Rectal smooth muscle tissue (tissue), 1 donor: ENCODE results near the gene CYB5A.

Experiments used
- H3K27ac ChIP-seq: one replicate; pipeline ENCODE4 v1.7.0; 2013; ENCODE audit warnings: low read depth, low read length, inconsistent platforms
- H3K27me3 ChIP-seq: one replicate; pipeline ENCODE4 v1.7.0; 2013; ENCODE audit warnings: low read length; ENCODE audit not compliant: control insufficient read depth, insufficient read depth
- H3K36me3 ChIP-seq: one replicate; pipeline ENCODE4 v1.7.0; 2013; ENCODE audit warnings: low read length; ENCODE audit not compliant: control insufficient read depth, insufficient read depth
- H3K4me1 ChIP-seq: one replicate; pipeline ENCODE4 v1.7.0; 2013; ENCODE audit warnings: low read length; ENCODE audit not compliant: control insufficient read depth, insufficient read depth
- H3K4me3 ChIP-seq: one replicate; pipeline ENCODE4 v1.7.0; 2013; ENCODE audit warnings: low read length
- H3K9ac ChIP-seq: one replicate; pipeline ENCODE4 v1.7.0; 2013; ENCODE audit warnings: low read length

CYB5A gene

DNA sequence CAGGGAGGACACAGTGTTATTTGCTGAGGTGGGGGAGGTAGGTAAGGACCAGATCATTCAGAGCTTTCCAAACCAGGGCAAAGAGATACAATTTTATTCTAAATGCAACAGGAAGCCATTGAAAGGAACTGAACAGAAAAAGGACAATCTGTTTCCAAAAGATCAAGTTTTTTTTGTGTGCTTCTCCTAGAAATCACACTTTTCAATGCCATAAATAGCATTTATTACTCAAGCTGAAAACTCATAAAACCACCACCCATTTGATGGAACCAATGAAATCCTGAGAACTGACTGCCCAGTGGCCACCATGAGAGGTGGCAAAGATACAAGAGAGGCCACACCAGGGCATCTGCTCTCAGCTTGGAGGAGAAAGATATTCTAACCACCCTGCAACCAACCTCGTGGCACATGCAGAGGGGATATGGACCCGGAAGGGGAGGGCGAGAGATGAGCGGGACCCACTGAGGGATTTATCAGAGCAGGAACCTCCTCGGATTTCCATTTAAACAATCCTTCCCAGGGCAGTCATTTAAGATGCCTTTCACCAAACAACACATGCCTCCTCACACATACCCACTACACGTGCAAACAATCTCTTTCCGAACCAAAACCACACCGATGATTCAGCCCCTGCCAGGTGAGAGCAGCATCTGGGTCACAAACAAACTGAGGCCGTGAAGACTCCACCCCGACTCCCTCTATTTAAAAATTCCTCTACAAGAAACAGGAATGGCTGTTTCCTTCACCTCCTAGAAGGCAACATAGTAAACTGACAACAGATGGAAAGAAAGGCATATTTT lies 8.8 kb downstream of the CYB5A start:
- H3K27me3 ChIP-seq: no peaks in the 10 kb centered on the region
- H3K27ac ChIP-seq: peak overlapping the region; percentile 85
- H3K4me3 ChIP-seq: no peak overlapping the region
- H3K4me1 ChIP-seq: peaks cover 37% of the 10 kb centered on the region
- no peak overlapping the region for H3K9ac ChIP-seq
- H3K36me3 ChIP-seq: no peaks in the 10 kb centered on the region

DNA sequence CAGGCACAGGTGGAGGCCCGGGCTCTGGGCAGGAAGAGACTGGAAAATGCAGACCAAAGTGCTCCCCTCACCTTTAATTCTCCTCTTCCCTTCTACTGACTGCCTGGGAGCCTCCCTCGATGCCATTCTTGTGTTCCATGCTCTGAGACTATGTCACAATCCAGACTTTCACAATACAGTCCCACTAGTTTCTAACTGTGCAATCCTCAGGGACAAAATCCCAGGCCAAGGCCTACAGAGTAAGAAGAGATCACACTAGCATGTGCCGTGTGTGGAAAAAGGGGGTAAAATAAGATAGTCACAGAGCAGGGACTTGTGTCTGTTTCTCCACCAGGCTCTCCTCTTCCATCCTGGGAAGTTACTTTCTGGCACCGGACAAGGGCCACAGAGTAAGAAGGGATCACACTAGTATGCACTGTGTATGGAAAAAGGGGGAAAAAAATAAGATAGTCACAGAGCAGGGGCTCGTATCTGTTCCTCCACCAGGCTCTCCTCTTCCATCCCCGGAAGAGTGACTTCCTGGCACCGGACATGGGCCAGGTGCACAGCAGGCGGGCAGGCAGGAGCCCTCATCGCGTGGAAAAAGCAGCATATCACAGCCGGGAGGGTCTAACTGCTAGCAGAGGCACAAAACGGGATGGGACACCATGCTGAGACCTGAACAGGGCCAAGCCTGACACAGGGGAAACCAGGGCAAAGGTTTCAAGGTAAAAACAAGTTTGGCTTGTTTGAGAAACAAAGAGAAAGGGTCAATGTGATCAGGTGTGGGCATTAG lies 9.6 kb downstream of the CYB5A start:
- no peaks in the 10 kb centered on the region for H3K36me3 ChIP-seq
- H3K27ac ChIP-seq: peak overlapping the region; percentile 15
- no peak overlapping the region for H3K4me3 ChIP-seq
- no peak overlapping the region for H3K9ac ChIP-seq
- H3K4me1 ChIP-seq: peaks cover 37% of the 10 kb centered on the region
- no peaks in the 10 kb centered on the region for H3K27me3 ChIP-seq

DNA sequence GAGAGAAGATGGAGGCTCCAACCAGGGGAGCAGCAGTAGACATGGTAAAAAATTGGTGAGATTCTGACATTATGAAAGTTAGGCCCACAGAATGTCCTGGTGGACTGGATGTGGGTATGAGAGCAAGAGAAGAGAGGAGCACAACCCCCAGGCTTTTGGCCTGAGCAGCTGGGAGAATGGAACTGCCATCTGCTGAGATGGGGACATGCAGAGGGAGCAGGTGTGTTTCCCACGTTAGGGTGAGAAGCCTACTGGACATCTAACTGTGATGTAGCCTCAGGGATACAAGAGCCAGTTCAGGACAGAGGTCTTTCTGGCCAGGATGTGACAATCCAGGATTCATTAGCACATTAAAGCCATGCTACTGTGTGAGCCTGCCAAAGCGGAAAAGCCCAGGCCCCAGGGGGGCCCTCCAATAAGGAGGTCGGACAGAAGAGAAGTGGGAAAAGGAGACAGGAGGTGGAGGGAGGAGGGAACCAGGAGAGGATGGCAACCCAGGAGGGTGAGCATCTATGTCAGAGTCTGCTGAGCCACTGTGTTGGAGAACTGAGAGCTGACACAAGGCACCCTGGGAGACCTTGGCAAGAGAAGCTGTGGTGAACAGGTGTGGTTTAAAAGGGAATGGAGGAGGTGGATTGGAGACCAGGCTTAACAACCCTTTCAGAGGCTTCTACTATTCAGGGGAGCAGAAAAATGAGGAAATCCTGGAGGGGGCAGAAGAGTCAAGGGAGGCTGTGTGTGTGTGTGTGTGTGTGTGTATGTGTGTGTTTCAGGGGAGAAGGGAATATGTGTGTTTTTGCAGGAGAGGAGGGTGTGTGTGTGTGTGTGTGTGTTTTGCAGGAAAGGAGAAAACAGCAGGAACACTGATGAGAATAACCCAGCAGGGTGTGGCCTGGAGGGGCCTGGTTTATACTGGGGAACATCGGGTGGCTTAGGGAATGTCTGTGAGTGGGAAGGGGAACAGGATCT lies 10.5 kb downstream of the CYB5A start:
- H3K27ac ChIP-seq: peak overlapping the region; percentile 15
- peaks cover 37% of the 10 kb centered on the region for H3K4me1 ChIP-seq
- H3K27me3 ChIP-seq: no peaks in the 10 kb centered on the region
- H3K9ac ChIP-seq: no peak overlapping the region
- H3K4me3 ChIP-seq: no peak overlapping the region
- H3K36me3 ChIP-seq: no peaks in the 10 kb centered on the region

DNA sequence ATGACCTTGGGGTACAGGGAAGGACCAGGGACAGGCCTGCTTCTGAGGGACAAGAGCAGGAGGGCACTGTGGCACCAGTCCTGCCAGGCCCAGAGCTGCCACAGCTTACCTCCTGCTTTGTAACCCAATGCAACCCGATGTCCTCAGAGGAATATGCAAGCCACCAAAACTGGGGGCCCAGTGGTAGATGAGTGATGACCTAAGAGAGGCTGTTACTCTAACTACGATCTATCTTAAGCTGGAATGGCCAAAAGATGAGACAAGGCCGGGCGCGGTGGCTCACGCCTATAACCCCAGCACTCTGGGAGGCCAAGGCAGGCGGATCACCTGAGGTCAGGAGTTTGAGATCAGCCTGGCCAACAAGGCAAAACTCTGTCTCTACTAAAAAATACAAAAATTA lies 12.8 kb downstream of the CYB5A start:
- H3K4me3 ChIP-seq: no peak overlapping the region
- no peak overlapping the region for H3K9ac ChIP-seq
- no peaks in the 10 kb centered on the region for H3K27me3 ChIP-seq
- H3K4me1 ChIP-seq: peaks cover 28% of the 10 kb centered on the region
- H3K27ac ChIP-seq: no peak overlapping the region
- H3K36me3 ChIP-seq: no peaks in the 10 kb centered on the region

DNA sequence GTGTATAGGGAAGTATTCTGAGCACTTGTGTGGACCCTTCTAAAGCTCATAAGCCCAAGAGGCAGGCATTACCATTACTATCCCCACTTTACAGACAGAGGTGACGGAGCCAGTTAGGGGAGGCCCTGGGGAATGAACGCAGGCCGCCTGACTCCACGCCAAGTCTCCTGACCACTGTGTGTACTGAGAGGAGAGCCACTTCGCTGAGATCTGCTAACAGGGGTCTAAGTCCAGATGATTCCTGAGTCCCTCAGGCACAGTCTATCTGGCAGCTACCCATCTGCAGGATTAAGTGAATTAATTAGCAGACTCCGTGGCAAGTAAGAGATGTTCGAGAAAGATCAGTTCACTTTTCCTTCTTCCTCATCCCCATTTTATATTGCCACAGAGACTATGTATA lies 13.7 kb downstream of the CYB5A start:
- no peak overlapping the region for H3K9ac ChIP-seq
- H3K27ac ChIP-seq: no peak overlapping the region
- H3K4me3 ChIP-seq: no peak overlapping the region
- H3K4me1 ChIP-seq: peaks cover 22% of the 10 kb centered on the region
- H3K36me3 ChIP-seq: no peaks in the 10 kb centered on the region
- H3K27me3 ChIP-seq: no peaks in the 10 kb centered on the region

DNA sequence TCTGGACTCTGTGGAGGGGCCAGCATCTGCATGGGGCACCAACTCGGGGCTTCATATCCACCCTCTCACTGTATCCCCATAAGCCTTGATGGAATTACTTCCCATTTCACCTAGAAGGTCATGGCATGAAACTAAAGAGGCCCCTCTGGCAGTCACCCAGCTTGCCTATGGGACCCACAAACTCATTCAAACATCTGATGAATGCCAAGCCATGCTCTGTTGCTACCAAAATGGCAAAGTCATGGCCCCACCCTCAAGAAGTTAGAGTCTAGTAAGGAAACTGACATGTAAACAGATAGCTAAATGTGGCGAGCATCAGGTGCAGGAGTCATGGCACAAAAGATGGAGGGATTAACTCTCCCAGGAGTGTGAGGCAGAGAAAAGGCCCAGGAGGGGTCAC lies 14.5 kb downstream of the CYB5A start:
- Histone ChIP-seq H3K27ac (no peak overlapping the region), H3K36me3 (no peaks in the 10 kb centered on the region), H3K27me3 (no peaks in the 10 kb centered on the region), H3K4me1 (peaks cover 15% of the 10 kb centered on the region), H3K9ac (no peak overlapping the region), H3K4me3 (no peak overlapping the region)

DNA sequence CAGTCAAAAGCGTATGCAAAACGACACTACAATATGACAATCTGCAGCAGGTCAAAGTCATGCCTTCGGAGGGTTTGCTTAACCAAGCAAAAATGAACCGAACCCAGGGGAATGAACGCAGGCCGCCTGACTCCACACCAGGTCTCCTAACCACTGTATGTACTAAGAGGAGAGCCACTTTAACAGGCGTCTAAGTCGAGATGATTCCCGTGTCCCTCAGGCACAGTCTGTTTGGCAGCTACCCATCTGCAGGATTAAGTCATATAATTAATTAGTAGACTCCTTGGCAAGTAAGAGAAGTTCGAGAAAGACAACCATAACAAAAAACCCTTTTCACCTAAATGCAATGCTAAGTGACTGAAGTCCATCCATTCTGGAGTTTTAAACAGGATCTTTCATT lies 15.2 kb downstream of the CYB5A start:
- Histone ChIP-seq H3K4me3 (no peak overlapping the region), H3K27ac (no peak overlapping the region), H3K4me1 (peaks cover 9% of the 10 kb centered on the region)

DNA sequence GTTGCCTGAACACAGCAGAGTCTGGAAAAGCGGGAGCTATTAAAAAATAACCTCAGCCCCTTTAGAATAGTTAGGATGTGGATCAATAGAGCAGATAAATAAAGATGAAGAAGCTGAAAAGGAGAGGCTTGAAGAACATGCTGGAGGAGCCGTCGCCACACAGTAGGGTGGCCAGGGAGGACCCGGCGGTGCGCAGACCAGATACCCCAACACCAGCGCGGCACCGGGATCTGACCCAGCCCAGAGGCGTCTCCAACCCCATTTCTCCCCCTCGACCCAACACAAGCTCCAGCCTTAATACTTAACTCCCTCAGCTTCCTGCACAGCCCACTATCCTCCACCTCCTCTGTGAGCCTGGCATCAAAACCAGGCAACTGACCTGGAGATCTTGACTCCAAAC lies 16.0 kb downstream of the CYB5A start:
- peaks cover 3% of the 10 kb centered on the region for H3K4me1 ChIP-seq
- H3K9ac ChIP-seq: no peak overlapping the region
- no peaks in the 10 kb centered on the region for H3K27me3 ChIP-seq
- no peaks in the 10 kb centered on the region for H3K36me3 ChIP-seq
- H3K27ac ChIP-seq: no peak overlapping the region
- H3K4me3 ChIP-seq: no peak overlapping the region

More for the DNA sequence above, 15.2 kb downstream of the CYB5A start:
- Histone ChIP-seq H3K36me3 (no peaks in the 10 kb centered on the region), H3K9ac (no peak overlapping the region), H3K27me3 (no peaks in the 10 kb centered on the region)

DNA sequence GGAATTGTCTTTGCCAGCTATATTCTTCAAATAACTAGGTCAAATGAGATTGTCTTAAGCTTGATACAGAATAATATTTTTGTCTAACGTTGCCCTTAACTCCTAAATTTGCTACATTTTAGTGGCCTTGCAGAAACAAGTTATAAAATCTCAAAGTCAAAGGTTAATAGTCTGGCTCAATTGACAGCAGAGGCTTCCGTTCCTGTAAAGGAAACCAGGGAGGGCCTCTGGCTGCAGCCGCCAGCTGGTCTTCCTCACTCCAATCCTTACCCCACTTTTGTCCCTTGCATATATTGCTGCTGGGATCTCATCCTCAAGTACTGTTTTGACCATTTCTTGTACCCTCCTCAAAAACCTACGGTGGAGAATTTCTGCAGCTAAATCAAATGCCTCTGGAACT lies 17.1 kb downstream of the CYB5A start:
- H3K9ac ChIP-seq: no peak overlapping the region
- no peak overlapping the region for H3K4me3 ChIP-seq
- H3K27ac ChIP-seq: no peak overlapping the region
- H3K27me3 ChIP-seq: no peaks in the 10 kb centered on the region
- peaks cover 3% of the 10 kb centered on the region for H3K4me1 ChIP-seq
- H3K36me3 ChIP-seq: no peaks in the 10 kb centered on the region

DNA sequence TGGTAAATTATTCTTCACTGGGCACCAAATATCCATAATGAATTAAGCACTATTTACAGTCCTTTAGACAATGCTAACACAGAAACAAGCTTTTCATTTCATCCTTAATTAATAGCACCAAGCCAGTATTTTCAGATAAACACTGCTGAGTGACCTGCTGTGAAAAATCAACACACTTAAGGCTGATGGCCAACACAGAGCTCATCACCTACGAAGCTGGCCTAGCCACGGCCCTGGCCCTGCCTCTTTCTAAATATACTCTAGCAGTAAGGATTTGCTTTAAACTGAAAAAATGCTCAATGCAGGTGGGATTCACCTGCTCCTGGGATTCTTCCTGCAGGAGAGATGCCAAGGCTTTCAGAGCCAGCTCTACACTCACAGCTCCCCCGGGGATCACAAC lies 18.4 kb downstream of the CYB5A start:
- Histone ChIP-seq H3K27ac (no peak overlapping the region), H3K36me3 (no peaks in the 10 kb centered on the region), H3K27me3 (no peaks in the 10 kb centered on the region), H3K4me3 (no peak overlapping the region), H3K4me1 (peaks cover 3% of the 10 kb centered on the region), H3K9ac (no peak overlapping the region)

DNA sequence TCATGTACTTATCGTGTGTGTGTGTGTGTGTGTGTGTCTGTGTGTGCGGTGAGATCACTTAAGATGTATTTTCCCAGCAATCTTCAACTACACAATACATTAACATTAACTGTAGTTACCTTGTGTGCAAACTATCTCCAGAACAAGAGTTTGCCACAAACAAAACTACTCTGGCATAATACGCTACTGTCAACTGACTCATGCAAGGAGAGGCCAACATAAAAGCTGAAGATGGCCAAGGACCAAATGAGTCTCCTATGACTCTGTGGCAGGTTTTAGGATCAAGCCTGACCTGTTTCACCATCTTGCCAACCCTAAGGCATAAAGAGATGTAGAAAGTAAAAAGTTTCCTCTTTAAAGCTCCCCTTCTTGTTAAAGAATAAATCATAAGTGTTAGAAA lies 20.1 kb downstream of the CYB5A start:
- H3K27me3 ChIP-seq: no peaks in the 10 kb centered on the region
- H3K4me3 ChIP-seq: no peak overlapping the region
- no peak overlapping the region for H3K27ac ChIP-seq
- no peak overlapping the region for H3K9ac ChIP-seq
- peaks cover 3% of the 10 kb centered on the region for H3K4me1 ChIP-seq
- H3K36me3 ChIP-seq: no peaks in the 10 kb centered on the region
